Measurements from ENCODE around the gene FCAMR.
A peak's percentile ranks its signal among the peaks of the same experiment; 100 is the strongest.

FCAMR gene

GRCh38 chr1:206955476-206956451 is 14.5 kb downstream of the FCAMR start:
- no peak for DNase-seq

GRCh38 chr1:206954459-206955342 is 15.6 kb downstream of the FCAMR start:
- no peak for DNase-seq

DNA sequence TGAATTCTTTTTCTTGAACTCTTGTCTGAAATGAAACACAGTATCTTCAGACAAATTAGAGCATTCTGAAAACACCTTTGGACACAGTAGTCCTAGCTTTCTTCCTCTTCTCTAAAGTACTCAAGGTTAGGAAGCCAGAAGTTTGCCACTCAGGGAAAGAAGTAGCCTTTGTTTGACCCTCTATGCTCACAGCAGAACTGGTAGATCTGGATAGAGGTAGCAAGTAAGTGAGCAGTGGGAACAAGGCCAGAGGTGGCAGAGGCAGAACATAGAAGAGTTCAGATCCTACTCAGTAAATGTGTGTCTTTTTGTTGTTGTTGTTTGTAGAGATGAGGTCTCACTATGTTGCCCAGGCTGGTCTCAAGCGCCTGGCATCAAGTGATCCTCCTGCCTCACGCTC is 16.6 kb downstream of the FCAMR start:
- no peak for DNase-seq

GRCh38 chr1:206953126-206953525 is 17.1 kb downstream of the FCAMR start:
- DNase-seq = no peak

GRCh38 chr1:206952171-206952570 is 18.1 kb downstream of the FCAMR start:
- DNase-seq = peak; percentile 21

- no peak for DNase-seq
These were observed 18.8 kb downstream of the FCAMR start for GRCh38 chr1:206951318-206952100.

GRCh38 chr1:206949641-206950040 is 20.6 kb downstream of the FCAMR start:
- DNase-seq = no peak

DNA sequence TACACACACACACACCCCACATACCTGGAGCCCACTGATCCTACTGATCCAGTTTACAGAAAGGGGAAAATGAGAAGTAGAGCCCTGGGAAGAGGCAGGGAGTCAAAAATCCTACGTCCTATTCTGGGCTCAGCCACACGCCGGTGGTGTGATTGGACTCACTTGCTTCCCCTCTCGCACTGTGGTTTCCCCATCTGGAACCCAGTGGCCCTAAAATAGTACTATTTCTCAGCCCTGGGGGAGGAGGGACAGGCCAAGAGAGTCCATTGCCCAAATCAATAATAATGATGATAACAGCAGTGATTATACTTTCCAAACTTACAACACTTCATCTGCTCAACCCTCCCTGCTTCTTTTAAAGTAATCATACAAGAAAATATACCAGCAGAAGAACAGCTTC is 21.1 kb downstream of the FCAMR start:
- DNase-seq = no peak

DNA sequence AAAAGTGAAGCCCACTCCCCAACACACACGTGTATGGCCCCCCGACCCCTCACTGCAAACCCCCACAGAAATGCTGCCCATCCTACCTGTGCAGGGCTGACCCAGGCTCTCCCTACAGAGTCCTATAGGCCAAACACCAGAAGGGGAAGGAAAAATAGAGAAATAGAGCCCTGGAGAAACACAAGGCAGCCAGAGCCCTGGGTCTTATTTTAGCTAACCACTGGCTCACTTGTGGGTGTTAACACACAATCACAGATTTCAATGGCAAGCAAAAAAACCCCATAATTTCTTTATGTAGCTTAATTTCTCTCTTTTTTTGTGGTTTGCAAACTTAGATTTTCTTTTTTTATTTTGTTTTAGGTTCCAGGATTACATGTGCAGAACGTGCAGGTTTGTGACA is 23.0 kb downstream of the FCAMR start:
- no peak for DNase-seq

GRCh38 chr1:206946261-206946660 is 24.0 kb downstream of the FCAMR start, which contains the start of gene PIGR:
Gene PIGR, minus strand, starts transcription at chr1:206946466. Its CDS starts 5,935 bp downstream, at chr1:206940531.
- no peak for DNase-seq

DNA sequence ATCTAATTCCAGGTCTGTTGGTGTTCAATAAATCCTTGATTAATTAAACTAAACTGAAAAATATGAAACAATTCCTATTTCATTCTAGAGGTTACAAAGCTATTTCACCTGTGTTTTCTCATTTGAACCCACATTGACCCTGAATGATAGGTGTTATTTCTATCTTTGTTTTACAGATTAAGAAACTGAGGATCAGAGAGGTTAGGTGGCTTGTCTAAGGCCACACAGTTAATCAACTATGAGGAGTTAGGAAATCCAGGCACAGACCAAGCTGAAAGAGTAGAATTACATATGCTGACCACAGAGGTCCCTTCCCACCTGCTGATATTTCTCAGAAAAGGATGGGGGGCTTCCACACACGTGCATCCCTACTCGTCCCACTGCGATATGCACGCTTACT is 24.5 kb downstream of the FCAMR start:
- no peak for DNase-seq

- no peak for DNase-seq
These were observed 25.6 kb downstream of the FCAMR start for GRCh38 chr1:206944703-206945102.

DNA sequence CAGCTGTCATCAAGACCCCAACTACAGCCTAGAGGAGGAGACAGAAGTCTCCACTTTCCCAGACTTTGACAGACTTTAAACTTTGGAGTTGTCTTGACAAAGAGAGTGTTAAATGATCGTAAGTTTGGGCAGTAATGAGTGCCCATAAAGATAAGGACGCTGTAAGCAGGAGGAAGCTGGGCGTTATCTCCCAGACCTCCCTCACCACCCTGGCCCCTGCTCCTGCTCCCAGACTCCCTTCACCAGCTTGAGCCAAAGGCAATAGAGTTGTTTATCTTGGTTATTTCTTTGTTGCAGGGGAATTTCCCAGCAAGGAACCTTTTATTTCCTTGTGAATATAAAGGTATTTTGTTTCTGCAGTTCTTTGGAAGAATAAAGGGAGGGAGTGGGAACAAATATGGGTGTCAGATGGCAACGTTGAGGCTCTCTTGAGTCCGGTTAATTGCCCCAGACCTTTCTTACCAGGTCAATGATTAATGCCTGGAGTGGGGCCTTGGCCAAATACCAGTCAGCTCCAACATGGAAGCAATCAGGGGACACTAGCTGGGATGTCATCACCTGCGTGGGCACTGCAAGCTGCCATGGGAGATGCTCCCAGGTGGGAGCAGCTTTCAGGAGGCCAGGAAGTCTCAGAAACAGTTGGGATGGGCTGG is 28.4 kb downstream of the FCAMR start:
- DNase-seq = no peak

GRCh38 chr1:206940588-206940936 is 29.7 kb downstream of the FCAMR start:
- DNase-seq = no peak

DNA sequence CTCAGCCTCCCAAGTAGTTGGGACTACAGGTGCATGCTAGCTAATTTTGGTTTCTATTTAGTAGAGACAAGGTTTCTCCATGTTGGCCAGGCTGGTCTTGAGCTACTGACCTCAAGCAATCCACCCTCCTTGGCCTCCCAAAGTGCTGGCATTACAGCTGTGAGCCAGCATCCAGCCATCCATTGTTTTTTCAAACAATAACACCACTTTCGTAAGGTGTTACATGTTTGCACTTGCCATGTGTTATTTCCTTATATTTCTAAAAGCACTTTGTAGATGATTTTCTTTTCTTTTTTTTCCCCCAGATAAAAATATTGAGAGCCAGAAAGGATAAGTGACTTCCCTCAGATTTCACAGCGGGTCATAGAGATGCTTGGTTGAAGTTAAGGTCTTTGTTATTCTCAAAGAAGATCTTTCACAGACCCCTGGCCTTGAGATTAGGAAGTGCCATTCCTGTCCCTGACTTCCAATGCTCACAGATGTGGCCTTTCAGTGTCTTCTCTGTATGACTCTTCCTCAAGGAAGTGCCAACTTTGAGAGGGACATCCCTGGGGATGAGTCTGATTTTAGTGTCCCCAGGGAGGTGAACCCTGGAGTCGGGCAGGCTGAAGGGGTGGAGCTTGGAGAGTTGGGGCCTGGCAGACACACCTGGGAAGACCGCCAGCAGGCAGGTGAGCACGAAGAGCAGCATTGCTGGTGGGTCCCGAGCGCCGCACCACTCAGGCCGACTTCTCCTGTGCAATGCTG is 30.2 kb downstream of the FCAMR start:
- no peak for DNase-seq

DNA sequence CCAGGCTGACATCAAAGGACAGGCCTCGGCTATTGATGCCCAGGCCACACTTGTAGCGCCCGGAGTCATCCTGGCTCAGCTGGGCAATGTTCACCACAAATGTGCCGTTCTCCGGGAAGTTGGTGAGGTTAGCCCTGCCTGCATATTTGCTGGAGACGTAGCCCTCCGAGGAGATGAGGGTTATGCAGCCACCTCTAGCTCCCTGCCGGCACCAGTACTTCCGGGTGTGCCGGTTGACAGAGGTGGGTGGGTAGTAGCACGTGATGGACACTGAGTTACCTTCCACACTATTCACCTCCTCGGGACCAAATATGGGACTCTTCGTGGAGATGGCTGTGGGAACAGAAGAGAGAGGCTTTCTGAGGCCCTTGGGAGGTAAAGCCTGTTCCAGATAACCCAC is 31.1 kb downstream of the FCAMR start:
- no peak for DNase-seq

- no peak for DNase-seq
These were observed 32.8 kb downstream of the FCAMR start for GRCh38 chr1:206937425-206937824.

DNA sequence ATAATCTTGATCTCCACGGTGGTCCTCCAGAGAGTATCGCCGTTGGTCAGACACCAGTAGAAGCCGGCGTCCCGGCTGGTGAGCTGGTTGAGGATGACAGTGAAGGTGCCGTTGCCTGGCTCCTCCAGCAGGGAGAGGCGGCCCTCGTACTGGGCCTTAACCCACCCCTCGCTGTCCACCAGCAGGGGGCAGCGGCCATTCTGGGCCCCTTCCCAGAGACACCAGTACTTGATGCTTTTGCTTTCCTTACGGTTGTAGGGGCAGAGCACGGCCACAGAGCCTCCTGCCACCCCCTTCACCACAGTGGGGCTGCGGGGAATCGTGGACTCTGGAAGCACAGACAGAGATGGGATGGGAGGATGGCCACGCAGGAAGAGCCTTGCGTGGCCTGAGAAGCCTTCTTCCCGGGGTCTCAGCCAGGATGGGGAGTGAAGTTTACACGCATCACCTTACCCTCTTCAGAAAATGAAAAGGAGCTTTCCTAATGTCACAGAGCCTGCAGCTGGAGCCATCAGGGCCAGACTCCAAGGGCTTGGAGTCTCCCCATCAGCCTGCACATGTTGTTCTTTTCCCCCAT is 34.7 kb downstream of the FCAMR start:
- peak; percentile 48 for DNase-seq

GRCh38 chr1:206933333-206933945 is 36.8 kb downstream of the FCAMR start:
- peak; percentile 69 for DNase-seq

GRCh38 chr1:206932177-206932576 is 38.1 kb downstream of the FCAMR start:
- no peak for DNase-seq

DNA sequence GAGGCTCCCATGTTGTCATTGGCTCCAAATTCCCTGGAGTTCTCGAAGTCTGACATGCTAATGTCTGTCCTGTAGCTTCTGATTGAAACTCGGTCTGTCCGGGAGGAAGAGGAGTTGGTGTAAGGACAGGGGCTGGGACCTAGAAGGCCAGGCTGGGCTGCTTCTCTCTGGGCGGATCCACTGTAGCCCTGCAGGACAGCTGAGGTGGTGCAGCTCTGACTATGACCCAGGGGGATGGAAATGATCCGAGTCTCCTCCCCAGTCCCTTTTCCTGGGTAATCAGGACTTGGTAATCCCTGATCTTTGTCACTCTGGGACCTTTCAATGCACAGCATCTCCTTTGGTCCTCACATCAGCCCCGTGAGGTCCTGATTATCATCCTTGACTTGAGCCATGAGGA is 38.6 kb downstream of the FCAMR start:
- DNase-seq = no peak

Measured in CD4-positive, alpha-beta T cell treated with Interferon gamma for 1 hour (primary cell).